Natural killer cell (primary cell): ENCODE data around the gene IPO5. TPM values are rescaled to one million over a fixed set of nuclear protein-coding genes. Genes with fewer than 3 reads are reported as not detected.

Experiments
- ATAC-seq, 3 donors: fragments of 150-1000 bp in 2 of 3; fragments of 200-7000 bp in 1 of 3; cut with Tn5 transposase; 1 replicate in 1 of 3; 2 replicates in 2 of 3; pipeline ENCODE4 v1.10.0; 2021; ENCODE audit warnings: mild to moderate bottlenecking in 2 of 3, moderate library complexity in 2 of 3
- DNase-seq, 2 donors: peaks; one replicate each; pipeline versions ENCODE4 v3.0.0 to v3.0.0-alpha.2; 2013 to 2021; ENCODE audit warnings: mixed read lengths in 1 of 2
- H3K27ac ChIP-seq: one replicate; pipeline ENCODE4 v1.5.1; 2013; ENCODE audit warnings: mild to moderate bottlenecking, low read length
- H3K27me3 ChIP-seq: one replicate; pipeline ENCODE4 v1.6.1; 2013; ENCODE audit warnings: low read length; ENCODE audit not compliant: control insufficient read depth, insufficient read depth
- H3K36me3 ChIP-seq: one replicate; pipeline ENCODE4 v1.6.1; 2013; ENCODE audit warnings: low read length; ENCODE audit not compliant: control insufficient read depth, insufficient read depth
- H3K4me1 ChIP-seq: one replicate; pipeline ENCODE4 v1.6.1; 2013; ENCODE audit warnings: low read length; ENCODE audit not compliant: control insufficient read depth, insufficient read depth
- H3K4me3 ChIP-seq: one replicate; pipeline ENCODE4 v1.5.1; 2013; ENCODE audit warnings: low read length
- H3K9me3 ChIP-seq: one replicate; pipeline ENCODE4 v1.6.1; 2013; ENCODE audit warnings: low read length; ENCODE audit not compliant: control insufficient read depth, insufficient read depth
- H3K27ac Mint-ChIP-seq, 2 donors: one replicate each; pipeline ENCODE4 v1.8.0; 2022; ENCODE audit warnings: mild to moderate bottlenecking in 2 of 2, mixed read lengths in 2 of 2, moderate library complexity in 1 of 2
- H3K27me3 Mint-ChIP-seq, 2 donors: one replicate each; pipeline ENCODE4 v1.8.0; 2022; ENCODE audit warnings: low read depth in 2 of 2, mixed read lengths in 2 of 2
- H3K36me3 Mint-ChIP-seq: one replicate; pipeline ENCODE4 v1.8.0; 2022; ENCODE audit warnings: mixed read lengths
- H3K4me1 Mint-ChIP-seq, 2 donors: one replicate each; pipeline ENCODE4 v1.8.0; 2022; ENCODE audit warnings: mixed read lengths in 2 of 2
- H3K4me3 Mint-ChIP-seq: one replicate; pipeline ENCODE4 v1.8.0; 2022; ENCODE audit warnings: mild to moderate bottlenecking, moderate library complexity, mixed read lengths
- H3K9me3 Mint-ChIP-seq, 2 donors: one replicate each; pipeline ENCODE4 v1.8.0; 2022; ENCODE audit warnings: mixed read lengths in 2 of 2
- CTCF ChIP-seq: fragments of 200-600 bp; IDR thresholded peaks from one replicate; pipeline ENCODE4 v1.8.0; 2022; ENCODE audit warnings: antibody characterized with exemption
- WGBS: methylation state at CpG from one replicate; pipeline ENCODE4 v1.1.7; 2013; ENCODE audit warnings: missing lambda C conversion rate; ENCODE audit not compliant: insufficient coverage; 5-methylcytosine and 5-hydroxymethylcytosine counted together
- intact Hi-C: fragments of 100-400 bp; cut with micrococcal nuclease; formaldehyde crosslinking; loops from one replicate; pipeline ENCODE4 v1.14.2; 2022
- total RNA-seq, 4 donors: library from RNA; stranded (reverse); fragments of 120-200 nt in 1 of 4; gene quantifications; one replicate each; pipeline versions ENCODE4 v1.2.3 to v1.2.4, GENCODE V29; 2013 to 2022

IPO5 gene
- total RNA-seq, 3 donors from 2014 or later (not counting 1 experiment from before 2014, with no cell fraction given): 59.9 to 83.9 (median 71.2) TPM

GRCh38 chr13:98026457-98026857 is 73.0 kb downstream of the IPO5 start:
- ATAC-seq (no peak), DNase-seq (no peak)
- Mint-ChIP-seq H3K27ac (no peak overlapping the region), H3K36me3 (peaks cover 14% of the 10 kb centered on the region), H3K4me3 (no peak overlapping the region), H3K4me1 (no peaks in the 10 kb centered on the region), H3K27me3 (no peaks in the 10 kb centered on the region), H3K9me3 (no peaks in the 10 kb centered on the region)
- Histone ChIP-seq H3K4me1 (no peaks in the 10 kb centered on the region), H3K9me3 (no peaks in the 10 kb centered on the region), H3K27ac (no peak overlapping the region), H3K27me3 (no peaks in the 10 kb centered on the region), H3K36me3 (peaks cover 17% of the 10 kb centered on the region), H3K4me3 (no peak overlapping the region)
- intact Hi-C loops: no loop called here
- TF ChIP-seq CTCF: no peak
- 94% methylated on average over 3 of the region's 3 CpGs for WGBS

DNA sequence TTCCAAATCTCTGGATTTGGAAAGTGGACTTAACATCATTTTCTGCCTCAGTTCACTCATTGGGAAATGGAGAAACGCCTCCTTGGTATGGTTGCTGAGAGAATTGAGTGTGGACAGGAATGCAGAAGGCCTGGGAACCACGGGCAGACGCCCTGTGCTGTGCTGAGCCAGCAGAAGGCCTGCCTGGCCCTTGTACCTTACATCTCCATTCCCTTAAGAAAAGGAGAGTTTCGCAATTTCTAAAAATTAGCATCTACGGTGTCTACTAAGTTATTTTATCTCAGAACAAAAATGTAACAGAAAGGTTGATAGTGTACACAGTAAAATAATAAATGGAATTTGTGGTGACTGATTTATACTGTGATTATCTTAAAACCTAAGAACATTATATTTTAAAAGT is 78.7 kb downstream of the IPO5 start:
- WGBS: 96% methylated on average over 3 of the region's 5 CpGs
- Mint-ChIP-seq H3K4me3 (no peak overlapping the region), H3K4me1 (no peaks in the 10 kb centered on the region), H3K27ac (no peak overlapping the region), H3K9me3 (no peaks in the 10 kb centered on the region), H3K27me3 (no peaks in the 10 kb centered on the region), H3K36me3 (no peaks in the 10 kb centered on the region)
- Histone ChIP-seq H3K27ac (no peak overlapping the region), H3K36me3 (no peaks in the 10 kb centered on the region), H3K4me3 (no peak overlapping the region), H3K27me3 (no peaks in the 10 kb centered on the region), H3K9me3 (no peaks in the 10 kb centered on the region), H3K4me1 (no peaks in the 10 kb centered on the region)
- intact Hi-C loops: no loop called here
- TF ChIP-seq CTCF: no peak
- no peak for DNase-seq
- ATAC-seq: no peak

- H3K36me3 ChIP-seq: no peaks in the 10 kb centered on the region
- H3K9me3 ChIP-seq: no peaks in the 10 kb centered on the region
- no peaks in the 10 kb centered on the region for H3K4me1 Mint-ChIP-seq
- H3K27me3 ChIP-seq: no peaks in the 10 kb centered on the region
- no peak overlapping the region for H3K4me3 ChIP-seq
- intact Hi-C loops: no loop called here
- no peak overlapping the region for H3K27ac Mint-ChIP-seq
- H3K9me3 Mint-ChIP-seq: no peaks in the 10 kb centered on the region
- H3K36me3 Mint-ChIP-seq: no peaks in the 10 kb centered on the region
- no peak for TF ChIP-seq CTCF
- DNase-seq (no peak), ATAC-seq (no peak)
- H3K27me3 Mint-ChIP-seq: no peaks in the 10 kb centered on the region
- H3K4me3 Mint-ChIP-seq: no peak overlapping the region
- WGBS: 82% methylated on average over 16 of the region's 19 CpGs
- H3K4me1 ChIP-seq: no peaks in the 10 kb centered on the region
- H3K27ac ChIP-seq: no peak overlapping the region
Observed at GRCh38 chr13:98033277-98034247, 80.1 kb downstream of the IPO5 start.
